Stimulated activated CD8-positive, alpha-beta memory T cell treated with anti-CD3 and anti-CD28 coated beads, Interleukin-4, amount 100 ng/mL, for 1 hour (primary cell): ENCODE data around the gene KRT86.
"Not testable (repeated sequence)": the region's sequence is repeated elsewhere in the genome, so short reads cannot be mapped to it uniquely, and the experiment has no call there.

Source experiments
- DNase-seq, 2 donors: peaks; one replicate each; pipeline ENCODE4 v3.0.0-alpha.2; 2020; ENCODE audit warnings: low read depth in 2 of 2, low spot score in 1 of 2

KRT86 gene

DNA sequence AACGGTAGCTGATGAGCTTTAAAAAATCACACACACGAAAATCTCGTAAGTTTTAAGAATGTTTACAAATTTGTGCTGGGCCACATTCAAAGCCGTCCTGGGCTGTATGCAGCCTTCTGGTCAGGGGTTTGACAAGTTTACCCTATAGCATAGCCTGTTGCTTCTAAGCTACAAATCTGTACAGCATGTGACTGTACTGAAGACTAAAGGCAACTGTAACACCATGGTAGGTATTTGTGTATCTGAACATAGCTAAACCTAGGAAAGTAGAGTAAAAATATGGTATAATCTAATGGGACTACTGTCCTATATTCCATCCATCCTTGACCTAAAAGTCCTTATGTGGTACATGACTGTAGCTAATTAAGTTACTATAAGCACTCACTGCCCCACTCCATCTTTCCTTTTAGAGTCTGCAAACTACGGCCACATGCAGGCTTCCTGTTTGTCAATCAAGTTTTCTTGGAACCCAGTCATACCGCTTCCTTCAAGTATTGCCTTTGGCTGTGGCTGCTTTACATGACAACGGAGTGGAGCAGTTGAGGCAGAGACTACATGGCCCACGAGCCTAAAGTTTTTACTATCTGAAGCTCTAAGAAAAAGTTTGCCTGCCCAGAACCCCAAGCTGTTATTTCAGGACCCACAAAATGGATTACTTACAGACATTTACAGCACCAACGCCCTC, 22.9 kb upstream of the KRT86 start:
- no peak for DNase-seq

DNA sequence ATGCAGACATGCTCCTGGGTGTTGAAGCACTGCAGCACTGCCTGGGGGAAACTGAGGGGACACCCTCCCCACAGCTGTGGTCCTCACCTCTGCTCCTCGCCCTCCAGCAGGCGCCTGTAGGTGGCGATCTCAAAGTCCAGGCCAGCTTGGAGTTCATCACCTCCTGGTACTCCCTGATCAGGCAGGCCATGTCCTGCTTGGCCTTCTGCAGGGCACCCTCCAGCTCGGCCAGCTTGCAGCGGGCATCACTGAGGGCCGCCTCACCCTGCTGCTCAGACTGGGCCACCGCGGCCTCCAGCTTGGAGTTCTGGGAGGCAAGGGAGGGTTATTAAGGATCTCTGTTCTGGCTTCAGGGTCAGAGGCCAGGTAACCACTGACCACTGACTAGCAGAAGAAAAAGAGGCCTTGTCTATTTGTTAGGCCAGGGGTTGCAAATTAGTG, 22.2 kb upstream of the KRT86 start:
- not testable (repeated sequence) for DNase-seq

DNA sequence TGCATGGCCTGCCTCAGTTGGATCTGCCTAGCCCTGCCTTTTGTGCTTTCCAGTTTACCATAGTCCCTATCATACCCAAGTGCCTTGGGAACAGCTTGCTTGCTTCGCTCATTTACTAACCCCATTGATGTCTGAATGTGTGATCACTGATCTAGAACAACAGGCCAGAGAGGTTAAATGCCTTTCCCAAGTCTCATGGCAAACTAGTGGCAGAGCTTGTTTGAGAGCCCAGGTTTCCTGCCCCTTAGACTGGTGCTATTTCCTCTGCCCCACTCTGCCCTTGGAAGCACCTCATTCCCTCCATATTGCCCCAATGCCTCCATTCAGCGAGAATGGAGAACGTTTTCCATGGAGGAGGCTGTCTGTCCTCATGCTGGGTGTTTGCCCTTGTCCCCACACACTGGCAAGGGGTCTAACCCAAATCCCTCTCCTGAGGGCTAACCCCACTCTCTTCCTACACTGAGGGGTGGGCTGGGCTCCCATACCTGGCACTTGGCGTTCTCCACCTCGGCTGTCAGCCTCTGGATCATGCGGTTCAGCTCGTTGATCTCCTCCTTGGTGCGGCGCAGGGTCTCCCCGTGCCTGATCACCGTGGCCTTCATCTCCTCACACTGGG, 21.6 kb upstream of the KRT86 start:
- no peak for DNase-seq

DNA sequence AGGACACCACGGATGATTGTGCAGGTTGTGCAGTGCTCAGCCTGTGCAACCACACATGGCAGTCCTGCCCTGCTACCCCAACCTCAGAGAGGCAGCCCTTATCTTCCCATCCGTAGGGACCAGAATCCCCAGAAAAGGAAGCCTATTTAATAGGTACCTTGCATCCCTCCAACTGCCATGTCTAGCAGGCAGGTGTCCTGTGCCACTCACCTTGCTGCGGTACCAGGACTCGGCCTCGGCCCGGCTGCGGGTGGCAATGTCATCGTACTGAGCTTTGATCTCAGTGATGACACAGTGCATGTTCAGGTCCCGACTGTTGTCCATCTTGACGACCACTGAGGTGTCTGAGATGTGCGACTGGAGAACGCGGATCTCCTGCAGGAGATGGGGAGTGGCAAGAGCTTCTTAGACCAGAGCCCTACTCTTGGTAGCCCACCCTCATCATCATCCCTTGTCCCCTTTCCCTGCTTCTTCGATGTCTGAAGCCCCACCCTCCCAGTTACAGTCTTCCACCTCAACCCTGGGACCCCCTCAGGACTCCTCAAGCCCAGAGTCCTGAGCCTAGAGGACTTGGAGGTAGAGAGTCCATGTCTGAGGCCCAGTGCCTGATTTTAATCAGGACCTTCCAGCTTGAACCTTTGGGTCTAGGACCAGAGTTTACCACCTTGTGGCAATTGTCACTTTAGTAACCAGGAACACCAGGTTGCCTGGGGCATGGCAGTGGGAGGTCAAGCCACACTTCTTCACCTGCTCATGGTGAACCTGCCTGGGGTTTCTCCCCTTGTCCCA, 20.9 kb upstream of the KRT86 start:
- no peak for DNase-seq

DNA sequence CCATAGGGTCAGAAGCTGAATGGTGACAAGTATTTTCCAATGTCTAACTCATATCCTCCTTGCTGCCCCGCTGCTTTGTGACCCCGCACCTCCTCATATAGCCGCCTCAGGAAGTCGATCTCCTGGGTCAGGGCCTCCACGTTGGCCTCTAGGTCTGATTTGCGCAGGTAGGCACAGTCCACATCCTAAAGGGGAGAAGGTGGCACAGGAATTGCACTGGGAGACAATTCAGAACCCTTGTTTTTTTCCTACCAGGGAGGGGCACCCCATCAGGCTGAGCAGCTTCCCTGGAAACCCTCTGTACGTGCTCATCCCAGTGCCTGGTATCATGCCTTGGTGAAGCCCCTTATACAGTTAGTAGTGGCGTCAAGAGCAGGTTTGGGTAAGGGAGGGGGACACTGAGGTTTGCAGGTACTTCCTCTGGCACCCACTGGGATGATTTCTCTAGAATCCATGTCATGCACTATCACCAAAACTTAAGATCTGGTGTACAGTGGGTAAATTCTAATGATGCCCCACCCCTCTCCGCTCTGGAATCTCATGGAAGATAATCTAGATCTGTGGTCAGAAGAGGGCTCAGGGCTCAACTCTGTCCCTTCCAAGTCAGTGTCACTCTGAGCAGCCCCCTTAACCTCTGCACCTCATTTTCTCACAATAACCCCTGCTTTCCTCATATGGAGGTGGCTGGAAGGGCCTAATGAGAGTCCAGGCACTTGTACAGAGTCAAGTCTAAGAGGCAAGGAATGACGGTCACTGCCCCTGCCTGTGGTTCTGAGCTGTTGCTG, 20.1 kb upstream of the KRT86 start:
- no peak for DNase-seq

DNA sequence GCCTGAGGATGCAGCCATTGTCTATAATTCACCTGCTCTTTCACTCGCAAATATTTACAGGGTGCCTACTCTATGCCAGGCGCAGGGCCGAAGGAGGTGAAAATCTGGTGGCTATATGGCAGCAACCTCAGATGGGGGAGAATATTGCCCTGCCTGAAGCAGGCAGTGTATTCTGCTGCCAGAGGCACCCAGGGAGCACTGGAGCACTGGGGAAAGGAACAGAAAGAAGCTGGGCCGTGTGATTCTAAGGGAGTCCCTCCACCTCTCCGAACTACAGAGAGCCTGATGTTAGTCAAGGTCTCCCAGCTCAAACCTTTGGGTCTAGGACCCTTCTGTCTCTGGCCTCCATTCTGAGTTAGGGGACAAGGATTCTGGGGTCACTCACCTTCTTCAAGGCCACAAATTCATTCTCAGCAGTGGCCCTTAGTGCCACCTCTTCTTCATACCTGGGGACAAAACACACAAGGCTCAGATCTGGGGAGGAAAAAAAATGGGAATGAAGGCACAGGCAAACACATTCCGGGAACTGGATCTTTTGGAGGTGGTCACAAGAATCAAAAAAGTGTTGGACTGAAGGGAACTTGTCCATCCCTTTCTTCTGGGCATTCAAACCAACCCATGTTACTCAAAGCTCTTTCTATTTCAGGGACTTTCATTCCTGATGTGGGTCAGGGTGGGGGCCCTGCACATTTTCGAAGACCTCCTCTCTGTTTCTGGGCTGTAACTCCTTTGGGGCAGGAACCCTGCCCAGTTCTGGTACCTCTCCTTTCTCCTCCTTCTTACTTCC, 19.3 kb upstream of the KRT86 start:
- no peak for DNase-seq

DNA sequence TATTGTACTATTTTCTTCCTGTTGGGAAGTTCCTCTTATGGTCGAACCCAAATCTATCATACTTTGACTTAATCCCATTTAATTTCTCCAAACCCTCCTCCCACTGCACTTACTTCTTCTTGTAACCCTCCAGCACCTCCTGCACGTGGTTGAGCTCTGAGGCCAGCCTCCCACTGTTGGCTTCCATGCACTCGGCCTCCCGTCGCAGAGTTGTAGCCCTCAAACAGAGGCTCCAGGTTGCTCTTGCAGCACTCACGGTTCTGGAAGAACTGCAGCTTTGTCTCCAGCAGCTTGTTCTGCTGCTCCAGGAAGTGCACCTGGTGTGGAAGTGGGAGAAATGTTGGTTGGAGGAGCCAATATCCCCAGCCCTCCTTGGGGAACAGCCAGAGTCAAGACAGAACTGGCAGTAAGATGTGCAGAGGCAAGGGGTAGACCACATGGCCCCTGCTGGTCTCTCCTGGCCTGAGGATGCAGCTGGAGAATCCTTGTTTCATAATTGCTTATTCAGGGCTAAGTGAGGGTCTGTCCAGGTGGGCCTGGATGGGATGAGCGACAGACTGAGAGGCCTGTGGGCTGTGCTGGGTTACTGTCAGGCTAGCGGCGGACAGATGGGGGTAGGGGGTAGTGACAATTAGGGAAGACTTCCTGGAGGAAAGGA, 18.4 kb upstream of the KRT86 start:
- DNase-seq: no peak

DNA sequence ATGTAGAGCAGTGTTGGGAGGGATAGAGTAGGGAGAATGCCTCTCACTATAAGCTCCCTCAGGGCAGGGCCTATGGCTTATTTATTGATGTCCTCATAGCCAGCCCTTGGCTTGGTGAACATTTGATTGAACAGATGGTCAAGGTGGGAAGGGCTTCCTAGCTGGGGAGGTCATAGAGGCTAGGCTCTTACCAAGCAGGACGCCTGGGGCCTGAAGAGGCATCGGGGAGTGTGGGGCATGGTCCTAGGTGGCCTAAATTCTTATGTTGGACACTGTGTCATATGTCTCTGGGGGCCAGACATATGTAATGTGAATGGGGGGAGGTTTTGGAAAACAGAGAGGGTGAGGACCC, 17.9 kb upstream of the KRT86 start:
- no peak for DNase-seq

DNA sequence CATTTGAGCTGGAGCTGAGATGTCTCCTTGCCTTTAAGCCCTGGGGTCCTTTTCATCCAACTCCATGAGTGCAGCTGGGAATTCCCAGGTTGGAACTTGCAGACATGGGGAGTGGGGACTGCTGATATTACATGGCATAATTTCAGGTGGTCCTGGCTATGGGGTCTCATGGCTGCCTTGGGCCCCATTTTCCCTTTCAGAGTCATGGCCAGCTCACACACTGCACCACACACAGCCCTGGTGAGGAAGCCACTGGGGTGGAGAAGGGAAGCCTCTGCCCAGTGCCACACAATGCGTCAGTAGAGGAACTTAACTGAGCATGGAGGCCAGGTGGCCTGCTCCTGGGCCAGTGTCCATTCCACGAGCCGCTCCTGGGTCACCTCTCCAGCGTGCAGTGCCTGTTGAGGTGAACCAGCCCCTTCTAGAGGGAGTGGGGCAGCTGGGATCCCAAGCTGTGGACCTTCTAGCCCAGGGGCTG, 17.3 kb upstream of the KRT86 start:
- DNase-seq: no peak

DNA sequence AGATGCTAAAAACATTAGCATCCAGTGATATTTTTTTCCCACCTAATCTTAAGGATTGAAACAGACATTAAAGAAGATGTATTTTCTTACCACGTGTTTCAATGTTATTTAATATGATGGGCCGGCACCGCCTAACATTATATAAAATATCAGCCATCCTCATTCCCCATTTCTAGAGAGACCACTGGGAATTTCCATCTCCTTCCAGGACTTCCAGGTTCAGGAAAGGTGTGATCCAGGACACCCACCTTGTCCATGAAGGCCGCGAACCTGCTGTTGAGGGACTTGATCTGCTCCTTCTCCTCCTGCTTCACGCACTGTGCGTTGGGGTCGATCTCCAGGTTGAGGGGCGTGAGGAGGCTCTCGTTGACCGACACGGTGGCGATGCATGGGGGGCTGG, 16.5 kb upstream of the KRT86 start:
- DNase-seq: not testable (repeated sequence)

DNA sequence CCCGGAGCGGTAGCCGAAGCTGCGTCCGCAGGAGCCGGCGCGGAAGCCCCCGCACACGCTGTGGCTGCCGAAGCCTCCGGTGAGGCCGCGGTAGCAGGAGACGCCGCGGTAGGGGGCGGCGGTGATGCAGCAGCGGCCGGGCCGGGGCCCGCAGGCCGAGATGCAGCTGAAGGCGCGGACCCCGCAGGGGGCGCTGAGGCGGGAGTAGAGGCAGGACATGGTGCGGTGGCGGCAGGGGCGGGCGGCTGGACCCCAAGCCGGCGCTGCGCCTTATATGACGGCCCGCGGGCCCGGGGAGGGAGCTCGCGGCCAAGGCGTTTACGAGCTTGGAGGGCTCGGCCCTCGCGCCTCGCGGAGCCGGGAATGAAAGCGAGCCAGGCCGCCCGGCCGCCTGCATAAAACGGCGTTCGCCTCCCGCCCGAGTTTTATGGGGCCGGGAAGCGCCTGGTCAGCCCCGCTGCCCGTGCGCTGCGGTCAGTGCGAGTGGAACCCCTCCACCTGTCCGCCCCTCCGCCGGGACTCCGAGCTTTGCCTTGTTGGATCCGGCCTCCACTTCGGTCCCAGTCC, 16.0 kb upstream of the KRT86 start:
- no peak for DNase-seq

DNA sequence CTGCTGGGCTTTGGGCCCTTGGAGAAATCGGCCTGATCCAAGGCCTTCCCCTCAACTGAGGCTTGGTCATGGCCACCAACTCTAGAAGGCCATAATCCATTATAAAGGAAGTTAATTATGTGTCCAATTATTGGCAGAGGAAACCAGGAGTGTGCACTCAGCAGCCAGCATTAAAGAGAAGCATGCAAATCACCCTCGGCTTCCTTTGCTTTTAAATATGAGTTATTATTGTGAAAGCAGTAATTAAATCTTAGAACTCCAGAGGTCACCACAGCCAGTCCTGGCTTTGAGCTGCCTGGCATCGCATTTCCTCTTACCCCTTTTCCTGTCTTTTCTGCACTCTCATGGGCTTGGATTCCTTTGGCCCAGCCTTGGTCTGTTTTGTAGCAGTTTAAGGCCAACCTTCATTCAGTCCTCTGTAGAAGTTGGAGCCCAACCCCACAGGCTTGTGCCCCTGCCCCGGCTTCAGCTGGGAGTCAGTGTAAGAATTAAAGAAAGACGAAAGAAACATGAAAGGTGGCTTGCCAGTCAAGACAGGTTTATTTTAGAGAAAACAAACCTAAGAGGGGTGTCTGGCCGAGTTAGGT, 14.7 kb upstream of the KRT86 start:
- DNase-seq: no peak

DNA sequence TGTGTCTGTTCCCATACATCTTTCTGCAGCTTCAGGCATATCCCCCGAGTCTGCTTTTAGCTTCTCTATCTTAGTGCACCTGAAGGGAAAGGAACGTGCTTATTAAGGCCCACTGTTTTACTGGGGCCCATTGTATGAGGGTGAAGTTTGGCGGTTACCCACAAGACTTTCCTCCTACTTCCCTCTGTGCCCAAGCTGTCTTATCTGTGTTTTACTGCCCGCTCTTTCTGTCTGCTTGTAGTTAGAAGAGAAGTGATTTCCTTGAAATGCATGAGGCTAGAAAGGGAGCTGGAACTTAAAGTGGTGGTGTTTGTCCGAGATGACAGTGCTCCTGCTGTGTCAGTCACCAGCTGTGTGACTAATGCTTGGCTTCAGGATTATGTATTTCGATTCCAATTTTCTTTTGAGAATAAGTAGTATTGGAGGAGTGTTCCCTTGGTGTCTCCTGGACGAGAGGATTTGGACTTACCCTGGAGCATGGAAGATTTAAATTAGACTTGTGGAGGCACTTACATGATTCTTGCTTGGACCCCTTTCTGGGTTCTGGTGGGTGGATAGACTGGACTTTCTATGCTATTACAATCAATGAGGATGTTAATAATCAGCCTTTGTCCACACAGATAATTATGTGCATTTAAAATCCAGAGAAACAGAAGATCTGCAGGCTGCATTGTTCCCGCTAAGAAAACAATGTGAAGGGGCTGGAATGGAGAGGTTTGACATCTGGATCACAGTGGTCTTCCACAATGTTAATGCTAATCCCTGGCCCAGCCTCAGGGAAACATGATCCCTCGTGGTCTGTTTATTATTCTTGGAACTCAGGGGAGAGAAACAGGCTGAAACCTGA, 13.9 kb upstream of the KRT86 start:
- DNase-seq: no peak

DNA sequence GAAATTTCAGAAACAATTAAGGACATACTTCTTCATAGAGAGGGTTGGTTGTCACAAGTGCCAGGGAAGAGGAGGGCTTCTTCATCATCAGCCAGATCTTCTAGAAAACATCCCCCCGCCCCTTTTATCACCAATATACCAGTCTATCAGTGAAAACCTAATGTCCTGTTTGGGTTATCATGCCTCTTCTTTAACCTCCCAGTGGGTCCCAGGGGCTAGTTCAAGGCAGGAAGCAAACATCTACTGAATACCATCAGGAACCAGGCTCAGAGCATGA, 13.3 kb upstream of the KRT86 start:
- DNase-seq: no peak

DNA sequence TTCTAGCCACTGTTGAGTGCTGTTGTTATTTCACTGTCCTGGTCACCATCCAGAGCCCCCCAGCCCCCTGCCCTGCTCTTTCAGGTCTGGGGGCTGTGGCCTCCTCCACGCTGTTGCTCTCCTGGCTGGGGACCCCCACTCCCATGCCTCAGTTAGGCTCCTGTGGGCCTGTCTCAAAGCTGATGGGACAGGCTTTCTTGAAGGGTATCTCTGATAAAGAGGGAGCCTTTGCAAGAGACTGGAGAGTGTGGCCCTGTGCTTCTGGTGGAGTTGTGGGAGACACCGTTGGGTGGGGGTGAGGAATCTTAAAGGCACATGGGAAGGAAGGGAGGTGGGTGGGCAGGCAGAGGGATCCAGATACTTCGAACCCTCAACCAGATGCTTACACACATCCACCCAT, 12.2 kb upstream of the KRT86 start:
- DNase-seq: no peak

DNA sequence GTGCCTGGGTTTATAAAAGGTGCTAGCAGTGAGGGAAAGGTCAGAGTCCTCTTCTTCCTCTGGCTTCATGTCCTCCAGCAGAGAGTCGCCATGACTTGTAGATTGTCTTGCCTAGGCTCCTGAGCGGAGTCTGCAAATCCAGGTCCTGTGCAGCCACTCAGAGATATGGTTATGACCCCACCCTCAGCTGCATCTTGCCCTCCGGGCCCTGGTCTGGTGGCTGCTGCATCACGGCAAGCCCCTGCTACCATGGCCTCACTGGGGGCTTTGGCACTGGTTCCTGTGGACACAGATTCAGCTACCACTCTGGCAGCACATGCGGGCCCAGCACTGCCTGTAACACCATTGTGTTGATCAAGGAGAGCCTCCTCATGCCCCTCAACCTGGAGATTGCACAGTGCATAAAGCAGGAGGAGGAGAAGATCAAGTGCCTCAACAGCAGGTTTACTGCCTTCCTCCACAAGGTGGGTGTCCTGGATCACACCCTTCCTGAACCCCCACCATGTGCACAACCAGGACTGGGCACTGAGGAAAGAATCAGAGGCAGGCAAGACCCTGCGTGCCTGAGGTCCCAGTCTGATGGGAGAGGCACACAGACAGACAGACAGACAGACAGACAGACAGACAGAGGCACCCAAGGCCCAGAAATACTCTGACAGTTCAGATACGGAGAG, 10.5 kb upstream of the KRT86 start:
- DNase-seq: no peak

DNA sequence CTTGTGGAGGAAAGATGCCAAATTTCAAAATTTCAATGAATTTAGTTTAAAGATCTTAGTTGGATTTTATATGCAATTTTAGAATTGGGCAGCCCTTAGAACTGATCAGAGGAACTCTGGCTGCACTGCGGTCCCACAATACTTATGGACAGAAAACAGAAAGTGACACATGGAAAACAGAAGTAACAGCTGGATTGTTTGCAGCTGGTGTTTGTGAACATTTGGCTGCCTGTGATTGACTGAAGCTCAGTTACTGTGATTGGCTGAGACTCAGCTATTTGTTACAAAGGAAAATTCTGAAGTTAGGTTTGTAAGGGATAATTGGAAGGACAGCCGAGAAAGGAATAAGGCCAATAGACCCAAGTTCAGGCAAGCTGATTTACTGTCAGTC, 10.0 kb upstream of the KRT86 start:
- no peak for DNase-seq

DNA sequence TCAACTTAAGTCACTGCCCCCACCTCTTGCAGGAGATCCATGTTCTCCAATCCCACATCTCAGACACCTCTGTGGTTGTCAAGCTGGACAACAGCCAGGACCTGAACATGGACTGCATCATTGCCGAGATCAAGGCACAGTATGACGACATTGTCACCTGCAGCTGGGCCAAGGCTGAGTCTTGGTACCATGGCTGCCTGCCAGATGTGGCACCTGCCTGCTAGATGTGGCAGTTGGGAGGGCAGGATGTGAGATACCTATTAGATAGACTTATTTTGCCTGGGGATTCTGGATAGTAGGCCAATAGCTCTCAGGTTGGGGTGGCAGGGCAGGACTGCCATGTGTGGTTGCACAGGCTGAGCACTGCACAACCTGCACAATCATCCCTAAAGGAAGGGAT, 7.9 kb upstream of the KRT86 start:
- DNase-seq: no peak
